ENCODE results near the gene LLGL2.

- no peak for TF ChIP-seq CTCF (IDR thresholded peaks at IDR 0.05)
- TF ChIP-seq POLR2A (IDR thresholded peaks at IDR 0.05) = no peak
These were observed 24.6 kb downstream of the LLGL2 start for GRCh38 chr17:75550139-75550465.
